Fibroblast of skin of right biceps (primary cell): ENCODE measurements around the gene YY1.
"Not testable (repeated sequence)": the region's sequence is repeated elsewhere in the genome, so short reads cannot be mapped to it uniquely, and the experiment has no call there.

ENCODE experiments used
- DNase-seq: peaks from one replicate; pipeline ENCODE4 v3.0.0-alpha.2; 2013

The YY1 gene

GRCh38 chr14:100285021-100285912, 46.3 kb downstream of the YY1 start:
- peak; percentile 72 for DNase-seq

- DNase-seq: no peak
Observed at GRCh38 chr14:100285913-100286400, 47.0 kb downstream of the YY1 start.

GRCh38 chr14:100286484-100287191, 47.7 kb downstream of the YY1 start:
- DNase-seq: no peak

GRCh38 chr14:100287202-100287997, 48.5 kb downstream of the YY1 start:
- DNase-seq: no peak

- DNase-seq: not testable (repeated sequence)
Observed at GRCh38 chr14:100287998-100288295, 49.0 kb downstream of the YY1 start.

GRCh38 chr14:100288382-100289185, 49.6 kb downstream of the YY1 start:
- DNase-seq: peak; percentile 16

DNA sequence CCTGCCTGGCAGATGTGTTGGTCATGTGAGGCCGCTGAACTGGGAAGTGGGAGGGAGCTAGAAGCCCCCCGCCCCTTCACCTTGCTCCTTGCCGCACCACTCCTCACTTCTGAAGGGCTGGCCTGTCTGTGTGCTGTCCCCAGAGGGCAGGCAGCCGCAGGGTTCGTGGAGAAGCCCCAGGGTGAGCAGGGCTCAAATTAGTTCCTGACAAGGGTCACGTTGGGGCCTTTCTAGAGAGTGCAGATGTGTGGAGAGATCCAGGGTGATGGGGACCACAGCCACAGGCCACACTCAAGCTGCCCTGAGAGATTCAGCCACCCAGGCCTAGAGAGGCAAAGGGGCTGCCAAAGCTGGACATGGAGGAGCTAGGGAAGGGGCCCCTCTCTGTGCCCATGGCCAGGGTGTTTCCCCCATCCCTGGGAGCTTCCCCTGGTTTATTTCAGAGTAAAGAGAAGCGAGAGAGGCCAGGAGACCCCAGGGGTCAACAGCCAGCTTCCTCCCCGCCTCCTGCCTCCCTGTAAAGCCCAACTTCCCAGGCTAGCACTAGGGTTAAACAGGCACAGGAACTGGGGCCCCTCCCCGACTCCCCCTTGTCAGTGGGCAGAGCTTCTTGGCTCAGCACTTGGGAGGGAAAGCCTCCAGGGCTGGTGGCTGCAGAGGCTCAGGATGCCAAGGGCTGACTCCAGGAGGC, 51.1 kb downstream of the YY1 start:
- DNase-seq: no peak

DNA sequence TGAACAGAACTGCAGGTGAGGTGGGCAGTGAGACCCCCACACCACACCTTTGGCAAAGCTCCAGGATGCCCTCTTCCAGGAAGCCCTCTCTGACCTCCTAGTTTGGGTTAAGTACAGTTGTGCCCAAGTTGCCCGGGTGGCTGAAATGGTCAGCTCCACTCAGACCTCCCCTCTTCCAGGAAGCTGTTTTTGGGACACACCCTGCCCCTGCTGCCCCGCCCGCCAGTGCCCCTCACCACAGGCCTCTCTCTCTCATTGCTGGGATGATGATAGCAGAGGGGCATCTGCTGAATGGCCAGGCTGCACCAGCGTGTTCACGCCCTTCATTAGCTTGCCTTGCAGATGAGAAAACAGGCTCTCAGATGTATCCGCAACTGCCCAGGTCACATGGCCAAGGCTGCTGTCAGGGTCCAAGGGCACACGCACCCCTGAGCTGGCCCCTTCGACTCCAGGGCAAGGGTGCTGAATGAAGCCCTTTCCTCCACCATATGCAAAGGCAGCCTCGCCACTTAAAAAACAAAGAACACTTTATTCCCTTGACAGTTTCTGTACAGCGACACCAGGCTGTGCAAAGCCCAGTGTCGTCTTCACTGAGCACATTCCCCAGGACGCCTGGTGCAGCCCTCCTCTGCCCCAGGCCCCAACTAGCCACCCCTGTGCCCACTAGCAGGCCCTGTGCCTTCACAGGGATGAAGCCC, 51.8 kb downstream of the YY1 start:
- no peak for DNase-seq

- DNase-seq: no peak
Observed at GRCh38 chr14:100291305-100292075, 52.5 kb downstream of the YY1 start.

DNA sequence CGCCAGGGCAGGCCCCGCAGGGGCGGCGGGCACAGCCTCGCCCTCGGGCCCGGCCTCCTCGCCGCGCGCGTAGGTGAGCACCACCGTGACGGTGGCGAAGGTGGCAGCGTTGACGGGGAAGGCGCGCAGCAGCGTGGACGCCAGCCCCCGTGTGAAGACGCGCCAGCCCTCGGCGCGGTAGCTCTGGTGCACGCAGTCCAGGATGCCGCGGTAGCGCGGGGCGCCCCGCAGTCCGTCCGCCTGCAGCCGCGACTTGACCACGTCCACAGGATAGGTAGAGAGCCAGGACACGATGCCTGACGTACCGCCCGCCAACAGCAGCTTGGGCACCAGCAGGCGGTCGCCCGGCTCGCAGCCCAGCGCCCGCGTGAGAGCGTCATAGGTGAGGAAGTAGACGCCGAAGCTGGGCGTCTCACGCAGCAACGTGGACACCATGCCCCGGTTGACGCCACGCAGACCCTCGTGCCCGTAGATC, 53.4 kb downstream of the YY1 start:
- DNase-seq: no peak

DNA sequence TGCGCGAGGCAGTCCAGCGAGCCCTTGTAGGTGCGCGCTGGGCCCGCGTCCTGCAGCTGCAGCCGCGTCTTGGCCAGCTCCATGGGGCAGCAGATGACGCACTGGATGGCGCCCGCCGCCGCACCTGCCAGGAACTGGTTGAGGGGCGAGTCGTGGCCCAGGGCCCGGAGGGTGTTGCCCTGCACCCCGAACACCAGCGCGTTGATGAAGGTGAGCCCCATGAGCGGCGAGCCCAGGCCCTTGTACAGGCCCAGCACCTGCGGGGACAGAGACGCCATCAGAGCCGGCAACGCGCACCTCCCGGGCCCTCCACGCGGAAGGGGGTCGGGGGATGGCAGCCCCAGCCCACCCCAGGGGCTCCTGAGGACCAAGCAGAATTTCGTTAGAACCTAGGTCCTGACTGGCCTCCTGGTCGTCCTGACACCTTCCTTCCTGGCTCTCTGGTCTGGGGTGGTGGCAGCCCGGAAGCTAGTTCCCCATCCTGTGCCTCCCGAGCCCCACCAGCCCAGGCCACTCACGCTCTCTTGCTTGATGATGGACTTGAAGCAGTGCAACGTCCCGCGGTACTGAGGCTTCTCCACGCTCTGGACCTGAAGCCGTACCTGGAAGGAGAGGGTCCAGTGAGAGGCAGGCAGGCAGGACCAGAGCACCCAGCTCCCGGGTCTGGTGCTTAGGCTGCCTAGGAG, 54.0 kb downstream of the YY1 start:
- no peak for DNase-seq

DNA sequence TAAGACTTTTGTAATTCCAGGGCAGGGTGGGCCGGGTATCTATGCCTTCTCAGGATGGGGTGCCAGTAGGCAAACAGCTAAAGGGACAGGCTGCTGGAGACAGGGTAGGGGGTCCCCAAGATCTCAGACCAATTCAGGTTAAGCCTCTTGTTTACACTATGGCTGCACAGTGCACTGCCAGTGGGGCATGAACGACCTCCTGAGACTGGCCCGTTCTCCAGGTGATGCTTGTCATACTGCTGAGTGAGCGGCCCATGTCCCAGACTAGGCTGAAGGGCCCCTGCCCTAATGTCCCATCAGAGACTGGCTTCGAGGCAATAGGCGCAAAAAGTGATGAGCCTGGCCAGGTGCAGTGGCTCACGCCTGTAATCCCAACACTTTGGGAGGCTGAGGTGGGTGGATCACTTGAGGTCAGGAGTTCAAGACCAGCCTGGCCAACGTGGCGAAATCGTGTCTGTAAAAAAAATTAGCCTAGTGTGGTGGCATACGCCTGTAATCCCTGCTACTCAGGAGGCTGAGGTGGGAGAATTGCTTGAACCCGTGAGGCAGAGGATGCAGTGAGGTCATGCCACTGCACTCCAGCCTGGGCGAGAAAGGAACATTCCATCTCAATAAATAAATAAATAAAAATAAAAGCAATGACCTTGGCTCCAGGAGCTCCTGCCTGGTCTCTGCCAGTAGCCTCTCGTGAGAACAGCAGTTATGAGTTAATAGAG, 54.7 kb downstream of the YY1 start:
- DNase-seq: no peak

DNA sequence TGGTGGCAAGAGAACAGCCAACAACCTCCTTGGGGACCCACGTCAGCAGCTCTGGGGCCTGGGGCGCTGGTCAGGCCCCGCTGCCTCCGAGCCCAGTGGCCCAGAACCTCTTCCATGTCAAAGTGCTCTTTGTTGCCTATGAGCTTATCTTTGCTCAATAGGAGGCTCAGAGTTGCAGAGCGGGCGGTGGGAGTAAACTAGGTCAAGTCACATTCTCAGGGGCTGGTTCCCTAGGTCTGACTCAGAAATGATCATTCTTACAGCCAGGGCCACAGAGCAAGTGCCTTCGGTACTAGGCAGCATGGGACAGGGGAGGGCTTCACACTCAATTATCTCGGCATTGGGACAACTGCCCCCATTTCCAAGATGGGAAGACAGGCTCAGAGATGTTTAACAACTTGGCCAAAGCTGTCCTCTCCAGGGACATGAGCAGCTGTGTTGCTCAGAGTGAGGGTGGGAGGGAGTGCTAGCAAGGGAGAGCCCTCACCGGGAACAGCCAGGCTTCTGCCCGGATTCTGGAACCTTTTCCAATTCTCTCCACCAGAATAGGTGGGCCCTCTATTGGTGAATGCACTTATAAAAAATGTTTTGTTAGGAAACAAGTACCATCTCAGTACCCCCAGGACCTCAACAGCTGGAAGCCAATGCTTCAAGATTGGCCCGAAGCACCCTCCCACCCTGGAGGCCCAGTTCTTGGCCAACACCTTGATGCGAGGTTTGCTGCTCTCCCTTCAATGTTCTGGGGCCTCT, 55.4 kb downstream of the YY1 start:
- no peak for DNase-seq

- DNase-seq: no peak
Observed at GRCh38 chr14:100294963-100295330, 56.0 kb downstream of the YY1 start.

GRCh38 chr14:100295376-100296105, 56.6 kb downstream of the YY1 start:
- no peak for DNase-seq

- DNase-seq: no peak
Observed at GRCh38 chr14:100296106-100296651, 57.2 kb downstream of the YY1 start.

GRCh38 chr14:100296729-100297128, 57.8 kb downstream of the YY1 start:
- DNase-seq: not testable (repeated sequence)
